Gastrocnemius medialis (tissue), 4 donors: Measurements from ENCODE around the gene GRIK5. TPM values are rescaled to one million over a fixed set of nuclear protein-coding genes. Genes with fewer than 3 reads are reported as not detected.

Experiments
- ATAC-seq, 2 donors: fragments of 150-250 bp; one replicate each; pipeline ENCODE4 v1.9.1; 2016
- DNase-seq, 2 donors: peaks; one replicate each; pipeline ENCODE4 v3.0.0-alpha.2; 2019
- H3K27ac ChIP-seq, 4 donors: fragments of 200-600 bp; sonication (generic); 1 replicate in 1 of 4; 2 replicates in 3 of 4; pipeline ENCODE4 v1.5.1; 2016 to 2018; ENCODE audit warnings: mild to moderate bottlenecking in 2 of 4, moderate library complexity in 1 of 4
- H3K27me3 ChIP-seq, 3 donors: fragments of 200-600 bp; sonication (generic) in 2 of 3; 1 replicate in 1 of 3; 2 replicates in 2 of 3; pipeline versions ENCODE4 v1.5.1 to v1.6.0; 2016 to 2019; ENCODE audit warnings: mild to moderate bottlenecking in 1 of 3, moderate library complexity in 1 of 3
- H3K36me3 ChIP-seq, 2 donors: fragments of 200-600 bp; sonication (generic) in 1 of 2; one replicate each; pipeline ENCODE4 v1.5.1; 2017 to 2018
- H3K4me1 ChIP-seq, 2 donors: fragments of 200-600 bp; sonication (generic) in 1 of 2; one replicate each; pipeline ENCODE4 v1.5.1; 2016 to 2017; ENCODE audit warnings: mild to moderate bottlenecking in 2 of 2
- H3K4me3 ChIP-seq, 4 donors: fragments of 200-600 bp; sonication (generic) in 3 of 4; 1 replicate in 1 of 4; 2 replicates in 3 of 4; pipeline ENCODE4 v1.5.1; 2016 to 2019; ENCODE audit warnings: mild to moderate bottlenecking in 2 of 4
- H3K9me3 ChIP-seq, 3 donors: fragments of 200-600 bp; sonication (generic) in 2 of 3; 1 replicate in 1 of 3; 2 replicates in 2 of 3; pipeline ENCODE4 v1.5.1; 2016 to 2019
- CTCF ChIP-seq, 5 experiments: fragments of 450-650 bp in 3 of 5; fragments of 200-600 bp in 2 of 5; sonication (generic) in 2 of 5; IDR thresholded peaks in 4 of 5; conservative IDR thresholded peaks in 1 of 5; 1 replicate in 4 of 5; 2 replicates in 1 of 5; pipeline ENCODE4 v1.5.1; 2016 to 2019; ENCODE audit warnings: antibody characterized with exemption in 5 of 5, mild to moderate bottlenecking in 3 of 5, moderate library complexity in 3 of 5
- POLR2A ChIP-seq, 2 donors: fragments of 450-650 bp; IDR thresholded peaks; one replicate each; pipeline ENCODE4 v1.6.1; 2017; ENCODE audit warnings: antibody characterized with exemption in 2 of 2, mild to moderate bottlenecking in 2 of 2, moderate library complexity in 2 of 2
- in situ Hi-C, 4 donors: fragments of 200-750 bp; cut with MboI; loops; one replicate each; pipeline versions ENCODE4 v1.15.0 to v1.8.0; 2017; ENCODE audit warnings: low sequenced_read_pairs in 4 of 4
- intact Hi-C: fragments of 100-400 bp; cut with DNase I; formaldehyde crosslinking; loops from one replicate; pipeline ENCODE4 v1.15.1; 2023; ENCODE audit warnings: low total_unique reads
- total RNA-seq, 4 donors: library from RNA; depleted of rRNA; stranded (reverse); fragments of >200 nt; gene quantifications; one replicate each; pipeline versions ENCODE4 v1.1.0 to v1.2.3, GENCODE V29; 2016

Gene GRIK5
- total RNA-seq, 4 donors from 2014 or later: 0.20 to 1.0 (median 0.62) TPM; not detected in 1

GRCh38 chr19:42023121-42023942 is 46.7 kb downstream of the GRIK5 start:
- TF ChIP-seq POLR2A (IDR thresholded peaks at IDR 0.05) (no peak), CTCF (IDR thresholded peaks at IDR 0.05 in 4 of 5, conservative IDR thresholded peaks at IDR 0.05 in 1 of 5) (no peak)
- H3K4me1 ChIP-seq: peaks cover 0 to 5% of the 10 kb centered on the region in 2 donors
- ATAC-seq: no peak
- no peak for DNase-seq
- H3K9me3 ChIP-seq: no peaks in the 10 kb centered on the region
- no peak overlapping the region for H3K27ac ChIP-seq
- H3K36me3 ChIP-seq: no peaks in the 10 kb centered on the region
- H3K27me3 ChIP-seq: peaks cover 0 to 6% (median 0%) of the 10 kb centered on the region in 3 donors
- in situ Hi-C loops: no loop called here
- H3K4me3 ChIP-seq: no peak overlapping the region
- intact Hi-C loops: no loop called here

GRCh38 chr19:42022616-42023015 is 47.4 kb downstream of the GRIK5 start:
- Histone ChIP-seq H3K36me3 (no peaks in the 10 kb centered on the region), H3K9me3 (no peaks in the 10 kb centered on the region), H3K4me1 (peaks cover 0 to 5% of the 10 kb centered on the region in 2 donors), H3K27me3 (peaks cover 0 to 6% (median 0%) of the 10 kb centered on the region in 3 donors), H3K4me3 (no peak overlapping the region), H3K27ac (no peak overlapping the region)
- TF ChIP-seq CTCF (IDR thresholded peaks at IDR 0.05 in 4 of 5, conservative IDR thresholded peaks at IDR 0.05 in 1 of 5) (no peak), POLR2A (IDR thresholded peaks at IDR 0.05) (no peak)
- ATAC-seq: no peak
- in situ Hi-C loops (no loop called here), intact Hi-C loops (no loop called here)
- no peak for DNase-seq

GRCh38 chr19:42021185-42021584 is 48.8 kb downstream of the GRIK5 start:
- DNase-seq (no peak), ATAC-seq (no peak)
- no peak overlapping the region for H3K4me3 ChIP-seq
- in situ Hi-C loops (no loop called here), intact Hi-C loops (no loop called here)
- no peaks in the 10 kb centered on the region for H3K9me3 ChIP-seq
- H3K27me3 ChIP-seq: no peaks in the 10 kb centered on the region
- H3K27ac ChIP-seq: no peak overlapping the region
- peaks cover 0 to 5% of the 10 kb centered on the region in 2 donors for H3K4me1 ChIP-seq
- H3K36me3 ChIP-seq: no peaks in the 10 kb centered on the region
- TF ChIP-seq CTCF (IDR thresholded peaks at IDR 0.05 in 4 of 5, conservative IDR thresholded peaks at IDR 0.05 in 1 of 5) (no peak), POLR2A (IDR thresholded peaks at IDR 0.05) (no peak)

GRCh38 chr19:42018503-42019193 is 51.4 kb downstream of the GRIK5 start:
- H3K9me3 ChIP-seq: no peaks in the 10 kb centered on the region
- no peak overlapping the region for H3K27ac ChIP-seq
- H3K27me3 ChIP-seq: no peaks in the 10 kb centered on the region
- in situ Hi-C loops: no loop called here
- intact Hi-C loops: no loop called here
- ATAC-seq (no peak), DNase-seq (no peak)
- no peaks in the 10 kb centered on the region for H3K36me3 ChIP-seq
- TF ChIP-seq POLR2A (IDR thresholded peaks at IDR 0.05) (no peak), CTCF (IDR thresholded peaks at IDR 0.05 in 4 of 5, conservative IDR thresholded peaks at IDR 0.05 in 1 of 5) (no peak)
- H3K4me3 ChIP-seq: no peak overlapping the region
- no peaks in the 10 kb centered on the region for H3K4me1 ChIP-seq
